Type B pancreatic cell (in vitro differentiated cells): Measurements from ENCODE around the gene NTMT2. TPM values are rescaled to one million over a fixed set of nuclear protein-coding genes. Genes with fewer than 3 reads are reported as not detected.

Source experiments
- DNase-seq: peaks from one replicate; pipeline ENCODE4 v3.0.0; 2021; ENCODE audit warnings: mixed read lengths; ENCODE audit not compliant: unreplicated experiment; ENCODE audit errors: extremely low spot score
- H3K27ac Mint-ChIP-seq: 2 replicates; pipeline ENCODE4 v1.8.0; 2021; ENCODE audit warnings: mild to moderate bottlenecking, mixed read lengths
- H3K27me3 Mint-ChIP-seq: 2 replicates; pipeline ENCODE4 v1.8.0; 2021; ENCODE audit warnings: mixed read lengths
- H3K36me3 Mint-ChIP-seq: 2 replicates; pipeline ENCODE4 v1.8.0; 2021; ENCODE audit warnings: mixed read lengths
- H3K4me1 Mint-ChIP-seq: one replicate; pipeline ENCODE4 v1.8.0; 2021; ENCODE audit warnings: mixed read lengths; ENCODE audit not compliant: unreplicated experiment
- H3K4me3 Mint-ChIP-seq: 2 replicates; pipeline ENCODE4 v1.8.0; 2021; ENCODE audit warnings: mild to moderate bottlenecking, mixed read lengths
- H3K9me3 Mint-ChIP-seq: 2 replicates; pipeline ENCODE4 v1.8.0; 2021; ENCODE audit warnings: mixed read lengths
- CTCF ChIP-seq: fragments of 200-600 bp; sonication (generic); conservative IDR thresholded peaks from 2 replicates; pipeline ENCODE4 v1.5.0; 2021; ENCODE audit warnings: antibody characterized with exemption, mild to moderate bottlenecking
- total RNA-seq: library from RNA; stranded (reverse); gene quantifications from 2 replicates; pipeline ENCODE4 v1.2.1, GENCODE V29; 2021; ENCODE audit warnings: low replicate concordance

NTMT2 gene
- total RNA-seq, 1 donor from 2014 or later, result not detected

GRCh38 chr1:170205301-170205700 lies 59.5 kb downstream of the NTMT2 start:
- no peak overlapping the region for H3K27ac Mint-ChIP-seq
- H3K27me3 Mint-ChIP-seq, result no peaks in the 10 kb centered on the region
- H3K9me3 Mint-ChIP-seq, result peaks cover 4% of the 10 kb centered on the region
- no peak for DNase-seq
- H3K4me1 Mint-ChIP-seq, result peaks cover 41% of the 10 kb centered on the region
- peaks cover 4% of the 10 kb centered on the region for H3K36me3 Mint-ChIP-seq
- no peak overlapping the region for H3K4me3 Mint-ChIP-seq
- no peak for TF ChIP-seq CTCF

- no peak for TF ChIP-seq CTCF
- no peak overlapping the region for H3K27ac Mint-ChIP-seq
- no peak overlapping the region for H3K4me3 Mint-ChIP-seq
- peaks cover 4% of the 10 kb centered on the region for H3K36me3 Mint-ChIP-seq
- peaks cover 26% of the 10 kb centered on the region for H3K4me1 Mint-ChIP-seq
- no peak for DNase-seq
- no peaks in the 10 kb centered on the region for H3K27me3 Mint-ChIP-seq
- peaks cover 4% of the 10 kb centered on the region for H3K9me3 Mint-ChIP-seq
These were observed 63.4 kb downstream of the NTMT2 start for GRCh38 chr1:170209125-170209524.

- peaks cover 4% of the 10 kb centered on the region for H3K9me3 Mint-ChIP-seq
These were observed 64.4 kb downstream of the NTMT2 start for GRCh38 chr1:170210142-170210541.

GRCh38 chr1:170213596-170213995 lies 67.8 kb downstream of the NTMT2 start:
- Mint-ChIP-seq H3K9me3 (peaks cover 6% of the 10 kb centered on the region), H3K27me3 (peaks cover 3% of the 10 kb centered on the region), H3K4me3 (no peak overlapping the region), H3K4me1 (peaks cover 23% of the 10 kb centered on the region), H3K27ac (no peak overlapping the region), H3K36me3 (no peaks in the 10 kb centered on the region)
- DNase-seq, result no peak
- TF ChIP-seq CTCF, result no peak

More at GRCh38 chr1:170210142-170210541, 64.4 kb downstream of the NTMT2 start:
- no peak for DNase-seq
- TF ChIP-seq CTCF, result no peak
- Mint-ChIP-seq H3K27ac (no peak overlapping the region), H3K4me1 (peaks cover 26% of the 10 kb centered on the region), H3K36me3 (peaks cover 4% of the 10 kb centered on the region), H3K27me3 (peaks cover 3% of the 10 kb centered on the region), H3K4me3 (no peak overlapping the region)

GRCh38 chr1:170214117-170215032 lies 68.6 kb downstream of the NTMT2 start:
- peak overlapping the region; percentile 7 for H3K4me3 Mint-ChIP-seq
- no peaks in the 10 kb centered on the region for H3K36me3 Mint-ChIP-seq
- peaks cover 3% of the 10 kb centered on the region for H3K27me3 Mint-ChIP-seq
- no peak for DNase-seq
- peaks cover 20% of the 10 kb centered on the region for H3K4me1 Mint-ChIP-seq
- TF ChIP-seq CTCF, result no peak
- H3K9me3 Mint-ChIP-seq, result peaks cover 9% of the 10 kb centered on the region
- H3K27ac Mint-ChIP-seq, result peak overlapping the region; percentile 37
